ENCODE data around the gene BAIAP2.
"Not testable (repeated sequence)": the region's sequence is repeated elsewhere in the genome, so short reads cannot be mapped to it uniquely, and the experiment has no call there.

Gene BAIAP2

DNA sequence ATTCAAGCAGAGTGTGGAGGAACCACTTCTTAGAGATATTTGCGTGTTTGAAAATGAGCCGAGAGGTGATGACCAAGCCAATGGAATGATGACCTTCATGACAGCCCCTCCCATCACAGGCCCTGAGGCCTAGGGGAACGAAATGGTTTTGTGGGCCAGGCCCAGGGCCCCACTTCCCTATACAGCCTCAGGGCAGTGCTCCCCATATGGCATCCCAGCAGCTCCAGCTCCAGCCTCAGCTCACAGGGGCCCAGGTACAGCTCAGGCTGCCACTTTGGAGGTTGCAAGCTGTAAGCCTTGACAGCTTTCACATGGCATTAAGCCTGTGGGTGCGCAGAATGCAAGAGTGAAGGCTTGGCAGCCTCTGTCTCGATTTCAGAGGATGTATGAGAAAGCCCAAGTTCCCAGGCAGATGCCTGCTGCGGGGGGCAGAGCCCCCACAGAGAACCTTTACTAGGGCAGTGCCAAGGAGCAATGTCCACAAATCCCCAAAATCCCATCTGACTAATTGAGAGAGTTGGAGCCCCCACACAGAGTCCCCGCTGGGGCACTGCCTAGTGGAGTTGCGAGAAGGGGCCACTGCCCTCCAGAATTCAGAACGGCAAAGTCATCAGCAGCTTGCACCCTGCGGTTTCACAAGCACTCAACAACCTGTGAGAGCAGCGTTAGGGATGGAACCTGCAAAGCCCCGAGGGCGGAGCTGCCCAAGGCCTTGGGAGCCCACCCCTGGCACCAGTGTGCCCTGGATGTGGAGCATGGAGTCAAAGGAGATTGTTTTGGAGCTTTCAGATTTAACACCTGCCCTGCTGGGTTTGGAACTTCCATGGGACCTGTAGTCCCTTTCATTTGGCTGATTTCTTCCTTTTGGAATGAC lies 22.1 kb upstream of the BAIAP2 start:
- Histone ChIP-seq H3K4me1 (ENCODE audit: control insufficient read depth in 5 of 5, insufficient read depth in 5 of 5, low read length in 5 of 5) (peaks cover 0 to 5% (median 3%) of the 10 kb centered on the region in 5 donors), H3K27me3 (ENCODE audit: control insufficient read depth in 5 of 5, insufficient read depth in 4 of 5, low read length in 5 of 5) (peaks cover 0 to 2% (median 0%) of the 10 kb centered on the region in 5 donors), H3K27ac (ENCODE audit: low read depth, low read length) (no peak overlapping the region), H3K36me3 (ENCODE audit: control insufficient read depth in 5 of 5, insufficient read depth in 5 of 5, low read length in 5 of 5) (no peaks in the 10 kb centered on the region), H3K4me3 (ENCODE audit: low read depth in 1 of 5, low read length in 5 of 5) (no peak overlapping the region), H3K9me3 (ENCODE audit: control insufficient read depth in 5 of 5, low read length in 5 of 5) (peaks cover 0 to 11% (median 4%) of the 10 kb centered on the region in 5 donors), H3K9ac (ENCODE audit: low read length in 5 of 5) (no peak overlapping the region)

- Histone ChIP-seq H3K9ac (ENCODE audit: low read length in 5 of 5) (no peak overlapping the region), H3K36me3 (ENCODE audit: control insufficient read depth in 5 of 5, insufficient read depth in 5 of 5, low read length in 5 of 5) (no peaks in the 10 kb centered on the region), H3K9me3 (ENCODE audit: control insufficient read depth in 5 of 5, low read length in 5 of 5) (peaks cover 0 to 11% (median 4%) of the 10 kb centered on the region in 5 donors), H3K27me3 (ENCODE audit: control insufficient read depth in 5 of 5, insufficient read depth in 4 of 5, low read length in 5 of 5) (peaks cover 0 to 2% (median 0%) of the 10 kb centered on the region in 5 donors), H3K4me1 (ENCODE audit: control insufficient read depth in 5 of 5, insufficient read depth in 5 of 5, low read length in 5 of 5) (peaks cover 2 to 13% (median 11%) of the 10 kb centered on the region in 5 donors), H3K27ac (ENCODE audit: low read depth, low read length) (no peak overlapping the region), H3K4me3 (ENCODE audit: low read depth in 1 of 5, low read length in 5 of 5) (no peak overlapping the region)
These were observed 21.3 kb upstream of the BAIAP2 start for GRCh38 chr17:81013642-81014041.

GRCh38 chr17:81015136-81015535 lies 19.8 kb upstream of the BAIAP2 start:
- Histone ChIP-seq H3K27ac (ENCODE audit: low read depth, low read length) (no peak overlapping the region), H3K9me3 (ENCODE audit: control insufficient read depth in 5 of 5, low read length in 5 of 5) (peaks cover 0 to 11% (median 4%) of the 10 kb centered on the region in 5 donors), H3K27me3 (ENCODE audit: control insufficient read depth in 5 of 5, insufficient read depth in 4 of 5, low read length in 5 of 5) (peaks cover 0 to 2% (median 0%) of the 10 kb centered on the region in 5 donors), H3K4me1 (ENCODE audit: control insufficient read depth in 5 of 5, insufficient read depth in 5 of 5, low read length in 5 of 5) (peaks cover 2 to 13% (median 12%) of the 10 kb centered on the region in 5 donors), H3K36me3 (ENCODE audit: control insufficient read depth in 5 of 5, insufficient read depth in 5 of 5, low read length in 5 of 5) (no peaks in the 10 kb centered on the region), H3K9ac (ENCODE audit: low read length in 5 of 5) (no peak overlapping the region), H3K4me3 (ENCODE audit: low read depth in 1 of 5, low read length in 5 of 5) (no peak overlapping the region)

GRCh38 chr17:81016575-81016974 lies 18.4 kb upstream of the BAIAP2 start:
- Histone ChIP-seq H3K36me3 (ENCODE audit: control insufficient read depth in 5 of 5, insufficient read depth in 5 of 5, low read length in 5 of 5) (no peaks in the 10 kb centered on the region), H3K9me3 (ENCODE audit: control insufficient read depth in 5 of 5, low read length in 5 of 5) (peaks cover 0 to 2% (median 0%) of the 10 kb centered on the region in 5 donors), H3K27ac (ENCODE audit: low read depth, low read length) (no peak overlapping the region), H3K4me1 (ENCODE audit: control insufficient read depth in 5 of 5, insufficient read depth in 5 of 5, low read length in 5 of 5) (peaks cover 2 to 25% (median 22%) of the 10 kb centered on the region in 5 donors), H3K27me3 (ENCODE audit: control insufficient read depth in 5 of 5, insufficient read depth in 4 of 5, low read length in 5 of 5) (peaks cover 0 to 7% (median 0%) of the 10 kb centered on the region in 5 donors), H3K9ac (ENCODE audit: low read length in 5 of 5) (no peak overlapping the region), H3K4me3 (ENCODE audit: low read depth in 1 of 5, low read length in 5 of 5) (no peak overlapping the region)

DNA sequence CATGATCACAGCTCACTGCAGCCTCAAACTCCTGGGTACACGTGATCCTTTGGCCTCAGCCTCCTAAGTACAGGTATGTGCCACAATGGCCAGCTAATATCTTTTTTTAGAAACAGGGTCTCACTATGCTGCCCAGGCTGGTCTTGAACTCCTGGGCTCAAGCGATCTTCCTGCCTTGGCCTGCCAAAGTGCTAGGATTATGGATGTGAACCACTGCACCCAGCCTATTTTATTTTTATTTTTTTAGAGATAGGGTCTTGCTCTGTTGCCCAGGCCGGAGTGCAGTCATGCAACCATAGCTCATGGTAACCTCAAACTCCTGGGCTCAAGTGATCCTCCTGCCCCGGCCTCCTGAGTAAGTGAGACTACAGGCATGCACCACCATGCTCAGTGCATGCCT lies 17.6 kb upstream of the BAIAP2 start:
- H3K9ac ChIP-seq (ENCODE audit: low read length in 5 of 5); H3K4me3 ChIP-seq (ENCODE audit: low read depth in 1 of 5, low read length in 5 of 5); H3K36me3 ChIP-seq (ENCODE audit: control insufficient read depth in 5 of 5, insufficient read depth in 5 of 5, low read length in 5 of 5); H3K27me3 ChIP-seq (ENCODE audit: control insufficient read depth in 5 of 5, insufficient read depth in 4 of 5, low read length in 5 of 5); H3K9me3 ChIP-seq (ENCODE audit: control insufficient read depth in 5 of 5, low read length in 5 of 5): not testable (repeated sequence)
- peaks cover 2 to 27% (median 22%) of the 10 kb centered on the region in 5 donors for H3K4me1 ChIP-seq (ENCODE audit: control insufficient read depth in 5 of 5, insufficient read depth in 5 of 5, low read length in 5 of 5)
- H3K27ac ChIP-seq (ENCODE audit: low read depth, low read length), result peak overlapping the region; percentile 60

DNA sequence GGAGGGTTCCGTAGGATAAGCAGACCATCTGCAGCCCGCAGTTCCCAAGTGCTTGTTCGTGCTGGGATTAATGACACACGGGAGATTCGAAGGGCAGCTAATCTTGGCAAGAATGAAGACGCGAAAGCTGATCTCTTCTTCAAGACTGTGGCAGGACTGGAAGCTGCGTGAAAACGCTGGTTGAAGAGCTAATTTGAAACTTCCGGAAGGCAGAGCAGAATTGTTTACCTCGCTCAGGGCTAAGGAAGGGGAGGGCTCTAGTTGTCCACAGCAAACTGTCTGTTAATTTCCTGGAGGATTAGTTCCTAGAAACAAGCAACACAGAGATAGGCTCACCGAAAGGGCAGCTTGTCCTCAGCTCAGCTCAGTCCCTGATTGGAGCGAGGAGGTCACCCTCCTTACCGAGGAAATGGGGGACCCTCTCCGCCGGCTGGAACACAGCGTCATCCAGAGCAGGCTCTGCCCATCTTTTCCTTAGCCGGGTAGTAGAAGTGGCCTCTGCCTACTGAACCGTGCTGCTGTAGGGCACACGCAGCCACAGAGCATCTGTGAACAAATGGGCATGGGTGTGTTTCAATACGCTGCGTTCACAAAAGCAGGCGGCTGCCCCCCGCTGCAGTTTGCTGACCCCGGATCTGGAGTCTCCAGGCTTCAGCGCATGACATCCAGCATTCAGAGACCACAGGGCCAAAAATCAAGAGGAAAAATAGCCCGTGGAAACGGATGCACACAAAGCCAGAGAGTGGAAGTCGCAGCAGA lies 16.7 kb upstream of the BAIAP2 start:
- Histone ChIP-seq H3K9me3 (ENCODE audit: control insufficient read depth in 5 of 5, low read length in 5 of 5) (peaks cover 0 to 2% (median 0%) of the 10 kb centered on the region in 5 donors), H3K36me3 (ENCODE audit: control insufficient read depth in 5 of 5, insufficient read depth in 5 of 5, low read length in 5 of 5) (no peaks in the 10 kb centered on the region), H3K4me3 (ENCODE audit: low read depth in 1 of 5, low read length in 5 of 5) (peak overlapping the region; percentile 50 to 76 (median 66)), H3K27me3 (ENCODE audit: control insufficient read depth in 5 of 5, insufficient read depth in 4 of 5, low read length in 5 of 5) (peaks cover 0 to 8% (median 0%) of the 10 kb centered on the region in 5 donors), H3K4me1 (ENCODE audit: control insufficient read depth in 5 of 5, insufficient read depth in 5 of 5, low read length in 5 of 5) (peaks cover 2 to 28% (median 22%) of the 10 kb centered on the region in 5 donors), H3K27ac (ENCODE audit: low read depth, low read length) (peak overlapping the region; percentile 60), H3K9ac (ENCODE audit: low read length in 5 of 5) (peak overlapping the region in 4 of 5 donors; percentile 53 to 86 (median 66))

- H3K27ac ChIP-seq (ENCODE audit: low read depth, low read length), result no peak overlapping the region
- H3K9me3 ChIP-seq (ENCODE audit: control insufficient read depth in 5 of 5, low read length in 5 of 5), result peaks cover 0 to 2% (median 0%) of the 10 kb centered on the region in 5 donors
- peaks cover 0 to 8% (median 5%) of the 10 kb centered on the region in 5 donors for H3K27me3 ChIP-seq (ENCODE audit: control insufficient read depth in 5 of 5, insufficient read depth in 4 of 5, low read length in 5 of 5)
- peaks cover 2 to 32% (median 28%) of the 10 kb centered on the region in 5 donors for H3K4me1 ChIP-seq (ENCODE audit: control insufficient read depth in 5 of 5, insufficient read depth in 5 of 5, low read length in 5 of 5)
- H3K36me3 ChIP-seq (ENCODE audit: control insufficient read depth in 5 of 5, insufficient read depth in 5 of 5, low read length in 5 of 5), result no peaks in the 10 kb centered on the region
- no peak overlapping the region for H3K4me3 ChIP-seq (ENCODE audit: low read depth in 1 of 5, low read length in 5 of 5)
- H3K9ac ChIP-seq (ENCODE audit: low read length in 5 of 5), result no peak overlapping the region
These were observed 15.1 kb upstream of the BAIAP2 start for GRCh38 chr17:81019563-81020442.

DNA sequence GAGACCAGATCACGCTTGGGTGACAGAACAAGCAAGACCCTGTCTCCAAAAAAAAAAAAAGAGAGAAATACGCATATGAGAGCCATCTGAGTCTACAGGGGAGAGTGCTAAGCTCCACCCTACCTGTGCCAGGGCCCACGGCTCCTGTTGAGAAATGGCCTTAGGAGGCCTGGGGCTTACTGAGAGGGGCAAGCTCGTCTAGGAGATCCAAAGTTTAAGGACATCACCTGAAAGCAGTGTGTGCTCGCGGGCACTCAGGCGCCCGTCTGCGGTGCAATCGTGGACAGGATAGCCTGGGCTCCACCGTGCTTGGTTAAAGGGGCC lies 14.5 kb upstream of the BAIAP2 start:
- H3K9ac ChIP-seq (ENCODE audit: low read length in 5 of 5), result no peak overlapping the region
- peaks cover 2 to 38% (median 32%) of the 10 kb centered on the region in 5 donors for H3K4me1 ChIP-seq (ENCODE audit: control insufficient read depth in 5 of 5, insufficient read depth in 5 of 5, low read length in 5 of 5)
- H3K27ac ChIP-seq (ENCODE audit: low read depth, low read length), result no peak overlapping the region
- no peaks in the 10 kb centered on the region for H3K36me3 ChIP-seq (ENCODE audit: control insufficient read depth in 5 of 5, insufficient read depth in 5 of 5, low read length in 5 of 5)
- peaks cover 0 to 8% (median 5%) of the 10 kb centered on the region in 5 donors for H3K27me3 ChIP-seq (ENCODE audit: control insufficient read depth in 5 of 5, insufficient read depth in 4 of 5, low read length in 5 of 5)
- peaks cover 0 to 2% (median 0%) of the 10 kb centered on the region in 5 donors for H3K9me3 ChIP-seq (ENCODE audit: control insufficient read depth in 5 of 5, low read length in 5 of 5)
- no peak overlapping the region for H3K4me3 ChIP-seq (ENCODE audit: low read depth in 1 of 5, low read length in 5 of 5)

- peak overlapping the region in 1 of 5 donors; percentile 4 for H3K9ac ChIP-seq (ENCODE audit: low read length in 5 of 5)
- no peak overlapping the region for H3K27ac ChIP-seq (ENCODE audit: low read depth, low read length)
- H3K4me1 ChIP-seq (ENCODE audit: control insufficient read depth in 5 of 5, insufficient read depth in 5 of 5, low read length in 5 of 5), result peaks cover 2 to 43% (median 33%) of the 10 kb centered on the region in 5 donors
- no peak overlapping the region for H3K4me3 ChIP-seq (ENCODE audit: low read depth in 1 of 5, low read length in 5 of 5)
- H3K27me3 ChIP-seq (ENCODE audit: control insufficient read depth in 5 of 5, insufficient read depth in 4 of 5, low read length in 5 of 5), result peaks cover 0 to 8% (median 5%) of the 10 kb centered on the region in 5 donors
- no peaks in the 10 kb centered on the region for H3K36me3 ChIP-seq (ENCODE audit: control insufficient read depth in 5 of 5, insufficient read depth in 5 of 5, low read length in 5 of 5)
- H3K9me3 ChIP-seq (ENCODE audit: control insufficient read depth in 5 of 5, low read length in 5 of 5), result peaks cover 0 to 2% (median 0%) of the 10 kb centered on the region in 5 donors
These were observed 14.0 kb upstream of the BAIAP2 start for GRCh38 chr17:81020767-81021497.
